NT2/D1 (cell line): Measurements from ENCODE around the gene ADORA1.
A peak's percentile ranks its signal among the peaks of the same experiment; 100 is the strongest.

ENCODE experiments used
- DNase-seq: peaks from one replicate; pipeline ENCODE4 v3.0.0-alpha.2; 2011; ENCODE audit warnings: low read depth, low spot score
- H3K27me3 ChIP-seq: 2 replicates; pipeline ENCODE4 v1.6.0; 2011; ENCODE audit warnings: mild to moderate bottlenecking; ENCODE audit not compliant: insufficient read length, insufficient read depth
- H3K36me3 ChIP-seq: 2 replicates; pipeline ENCODE4 v1.6.1; 2011; ENCODE audit warnings: mild to moderate bottlenecking, low read length, mixed read lengths; ENCODE audit not compliant: insufficient read depth, insufficient read length
- H3K4me1 ChIP-seq: 2 replicates; pipeline ENCODE4 v1.5.1; 2011; ENCODE audit not compliant: insufficient read depth, insufficient read length
- H3K4me3 ChIP-seq: 2 replicates; pipeline ENCODE4 v1.5.1; 2011; ENCODE audit warnings: low read depth; ENCODE audit not compliant: insufficient read length
- H3K9ac ChIP-seq: 2 replicates; pipeline ENCODE4 v1.6.0; 2011; ENCODE audit warnings: low read depth; ENCODE audit not compliant: insufficient read length
- H3K9me3 ChIP-seq: 2 replicates; pipeline ENCODE4 v1.5.1; 2011; ENCODE audit warnings: mild to moderate bottlenecking, low read length; ENCODE audit not compliant: insufficient read depth
- SUZ12 ChIP-seq: IDR thresholded peaks from 2 replicates; pipeline ENCODE4 v1.6.1; 2011; ENCODE audit not compliant: insufficient read length, insufficient read depth; ENCODE audit errors: extremely low read depth
- YY1 ChIP-seq: IDR thresholded peaks from 2 replicates; pipeline ENCODE4 v1.6.1; 2011; ENCODE audit not compliant: insufficient read length, insufficient read depth
- ZNF274 ChIP-seq: IDR thresholded peaks from 2 replicates; pipeline ENCODE4 v1.6.1; 2011; ENCODE audit warnings: mild to moderate bottlenecking, low read depth, low read length

ADORA1 gene

GRCh38 chr1:203140743-203141520 is 13.4 kb downstream of the ADORA1 start:
- TF ChIP-seq SUZ12 (no peak), ZNF274 (no peak), YY1 (no peak)
- DNase-seq, result no peak

GRCh38 chr1:203142124-203142523 is 14.6 kb downstream of the ADORA1 start:
- no peak overlapping the region for H3K9ac ChIP-seq
- no peaks in the 10 kb centered on the region for H3K27me3 ChIP-seq
- DNase-seq, result no peak
- peaks cover 13% of the 10 kb centered on the region for H3K36me3 ChIP-seq
- TF ChIP-seq YY1, result no peak
- TF ChIP-seq SUZ12, result no peak
- TF ChIP-seq ZNF274, result no peak
- no peak overlapping the region for H3K4me3 ChIP-seq
- H3K4me1 ChIP-seq, result peaks cover 38% of the 10 kb centered on the region
- H3K9me3 ChIP-seq, result peaks cover 9% of the 10 kb centered on the region; the same call in 1 of the 2 replicates

More at GRCh38 chr1:203140743-203141520, 13.4 kb downstream of the ADORA1 start:
- Histone ChIP-seq H3K4me3 (no peak overlapping the region), H3K9ac (no peak overlapping the region), H3K36me3 (peaks cover 13% of the 10 kb centered on the region), H3K4me1 (peaks cover 37% of the 10 kb centered on the region), H3K9me3 (peaks cover 9% of the 10 kb centered on the region; the same call in 1 of the 2 replicates), H3K27me3 (no peaks in the 10 kb centered on the region)

- H3K9me3 ChIP-seq, result peaks cover 9% of the 10 kb centered on the region; the same call in 1 of the 2 replicates
- TF ChIP-seq SUZ12 (no peak), ZNF274 (no peak), YY1 (no peak)
- peaks cover 13% of the 10 kb centered on the region for H3K36me3 ChIP-seq
- H3K27me3 ChIP-seq, result no peaks in the 10 kb centered on the region
- DNase-seq, result no peak
- no peak overlapping the region for H3K9ac ChIP-seq
- no peak overlapping the region for H3K4me3 ChIP-seq
- peaks cover 38% of the 10 kb centered on the region for H3K4me1 ChIP-seq
These were observed 15.3 kb downstream of the ADORA1 start for GRCh38 chr1:203142684-203143408.

GRCh38 chr1:203143641-203144040 is 16.1 kb downstream of the ADORA1 start:
- no peaks in the 10 kb centered on the region for H3K27me3 ChIP-seq
- H3K4me1 ChIP-seq, result peaks cover 45% of the 10 kb centered on the region
- DNase-seq, result no peak
- no peak overlapping the region for H3K9ac ChIP-seq
- H3K36me3 ChIP-seq, result peaks cover 13% of the 10 kb centered on the region
- no peak for TF ChIP-seq SUZ12
- H3K9me3 ChIP-seq, result peaks cover 9% of the 10 kb centered on the region; the same call in 1 of the 2 replicates
- no peak overlapping the region for H3K4me3 ChIP-seq

- no peak for TF ChIP-seq ZNF274
- TF ChIP-seq YY1, result no peak
- TF ChIP-seq SUZ12, result no peak
- Histone ChIP-seq H3K27me3 (no peaks in the 10 kb centered on the region), H3K36me3 (peaks cover 13% of the 10 kb centered on the region), H3K4me1 (peaks cover 51% of the 10 kb centered on the region), H3K9ac (no peak overlapping the region), H3K4me3 (no peak overlapping the region), H3K9me3 (peaks cover 9% of the 10 kb centered on the region; the same call in 1 of the 2 replicates)
- DNase-seq, result no peak
These were observed 17.1 kb downstream of the ADORA1 start for GRCh38 chr1:203144661-203145060.

GRCh38 chr1:203145321-203146041 is 18.0 kb downstream of the ADORA1 start:
- Histone ChIP-seq H3K36me3 (peaks cover 13% of the 10 kb centered on the region), H3K4me1 (peaks cover 50% of the 10 kb centered on the region), H3K9me3 (peaks cover 9% of the 10 kb centered on the region; the same call in 1 of the 2 replicates), H3K4me3 (no peak overlapping the region), H3K27me3 (no peaks in the 10 kb centered on the region), H3K9ac (peak overlapping the region; percentile 28)
- TF ChIP-seq YY1, result no peak
- TF ChIP-seq ZNF274, result no peak
- TF ChIP-seq SUZ12, result no peak
- no peak for DNase-seq
